ENCODE data around the gene SCOC.

SCOC gene

GRCh38 chr4:140367738-140368137, 5.7 kb upstream of the SCOC start:
- TF ChIP-seq POLR2AphosphoS5 (IDR thresholded peaks at IDR 0.05; ENCODE audit: borderline replicate concordance, low read depth, low read length) = no peak
- no peak for TF ChIP-seq FOXP2 (optimal IDR thresholded peaks at IDR 0.05; ENCODE audit: control extremely low read depth, extremely low read length, insufficient read depth)
- TF ChIP-seq EZH2 (IDR thresholded peaks at IDR 0.05) = no peak
- no peaks in the 10 kb centered on the region for H3K36me3 ChIP-seq (ENCODE audit: insufficient read depth, low read length)
- no peak for DNase-seq (ENCODE audit: low read depth, low spot score)
- H3K4me3 ChIP-seq = no peak overlapping the region
- no peaks in the 10 kb centered on the region for H3K9me3 ChIP-seq (ENCODE audit: low read depth, low read length)
- H3K9ac ChIP-seq (ENCODE audit: insufficient read length) = no peak overlapping the region
- H3K27ac ChIP-seq = no peak overlapping the region

DNA sequence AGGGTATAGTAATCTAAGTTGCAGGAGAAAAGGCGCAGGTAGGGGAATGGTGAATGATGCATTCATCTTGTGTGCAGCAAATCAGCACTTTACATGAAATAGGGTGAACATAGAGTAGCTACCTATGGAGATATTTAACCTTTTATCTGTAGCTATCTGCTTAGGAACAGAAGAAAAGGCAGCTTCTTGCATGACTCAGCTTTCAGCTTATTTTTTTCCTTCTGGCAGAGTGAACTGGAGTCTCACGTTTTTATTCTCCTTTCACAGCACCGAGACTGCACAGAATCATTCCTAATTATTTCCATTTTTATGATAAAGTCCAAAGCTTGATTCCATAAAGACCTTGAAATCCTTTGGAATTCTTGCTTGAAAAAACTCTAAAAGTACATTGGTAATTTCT, 4.8 kb upstream of the SCOC start:
- H3K4me3 ChIP-seq = no peak overlapping the region
- TF ChIP-seq POLR2AphosphoS5 (IDR thresholded peaks at IDR 0.05; ENCODE audit: borderline replicate concordance, low read depth, low read length) (no peak), EZH2 (IDR thresholded peaks at IDR 0.05) (no peak), FOXP2 (optimal IDR thresholded peaks at IDR 0.05; ENCODE audit: control extremely low read depth, extremely low read length, insufficient read depth) (no peak)
- H3K9me3 ChIP-seq (ENCODE audit: low read depth, low read length) = no peaks in the 10 kb centered on the region
- no peak for DNase-seq (ENCODE audit: low read depth, low spot score)
- H3K36me3 ChIP-seq (ENCODE audit: insufficient read depth, low read length) = no peaks in the 10 kb centered on the region
- H3K27ac ChIP-seq = no peak overlapping the region
- no peak overlapping the region for H3K9ac ChIP-seq (ENCODE audit: insufficient read length)

DNA sequence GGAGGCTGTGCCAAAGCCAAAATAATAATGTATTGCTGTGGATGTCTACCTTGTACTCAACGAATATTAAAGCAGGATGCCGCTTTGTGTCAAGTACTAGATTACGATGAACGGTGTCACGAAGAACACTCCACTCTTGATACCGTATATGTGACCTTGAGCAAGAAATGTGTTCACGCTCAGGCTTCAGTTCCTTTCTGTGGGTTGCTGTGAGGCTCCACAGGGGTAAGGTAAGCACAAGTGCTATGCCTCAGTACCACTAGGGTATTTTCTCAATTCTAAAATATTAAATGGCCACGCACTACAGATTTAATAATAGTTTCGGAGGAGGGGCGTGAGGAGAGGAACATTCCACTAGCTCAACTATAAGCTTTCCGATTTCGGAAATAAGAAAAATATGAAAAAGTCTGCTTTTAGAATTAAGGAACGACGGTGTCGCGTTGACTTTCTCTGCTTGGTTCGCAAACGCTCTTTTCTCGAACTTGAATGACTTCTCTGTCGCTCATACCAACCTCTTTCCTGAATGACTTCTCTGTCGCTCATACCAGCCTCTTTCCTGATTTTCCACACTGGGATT, 607 bp upstream of the SCOC start:
- peak overlapping the region; percentile 82 for H3K4me3 ChIP-seq
- H3K27ac ChIP-seq = peak overlapping the region; percentile 4; the same call in 1 of the 2 replicates
- no peaks in the 10 kb centered on the region for H3K36me3 ChIP-seq (ENCODE audit: insufficient read depth, low read length)
- DNase-seq (ENCODE audit: low read depth, low spot score) = no peak
- TF ChIP-seq POLR2AphosphoS5 (IDR thresholded peaks at IDR 0.05; ENCODE audit: borderline replicate concordance, low read depth, low read length) (0 out of 2 replicates have a peak, but pooled peaks have one; percentile 75), FOXP2 (optimal IDR thresholded peaks at IDR 0.05; ENCODE audit: control extremely low read depth, extremely low read length, insufficient read depth) (no peak), EZH2 (IDR thresholded peaks at IDR 0.05) (no peak)
- H3K9ac ChIP-seq (ENCODE audit: insufficient read length) = peak overlapping the region; percentile 69
- H3K9me3 ChIP-seq (ENCODE audit: low read depth, low read length) = no peaks in the 10 kb centered on the region

DNA sequence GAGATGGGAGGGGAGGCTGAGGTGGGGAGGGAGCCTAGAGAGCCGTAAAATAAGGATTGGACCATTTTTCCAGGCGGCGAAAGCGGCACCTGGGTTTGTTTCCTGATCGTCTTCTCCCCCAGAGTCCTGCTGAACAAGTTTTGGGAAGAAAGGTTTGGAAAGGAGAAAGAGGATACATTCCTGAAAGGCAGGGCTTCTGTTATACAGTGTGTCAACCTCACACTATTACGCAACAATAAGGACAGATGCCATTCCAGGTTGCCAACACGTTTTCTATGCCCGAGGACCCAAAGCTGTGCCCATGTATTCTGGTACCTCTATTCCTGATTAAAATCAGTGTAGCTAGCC, 658 bp downstream of the SCOC start:
- Histone ChIP-seq H3K4me3 (peak overlapping the region; percentile 82), H3K27ac (no peak overlapping the region), H3K9ac (ENCODE audit: insufficient read length) (peak overlapping the region; percentile 77), H3K36me3 (ENCODE audit: insufficient read depth, low read length) (peaks cover 5% of the 10 kb centered on the region), H3K9me3 (ENCODE audit: low read depth, low read length) (no peaks in the 10 kb centered on the region)
- TF ChIP-seq POLR2AphosphoS5 (IDR thresholded peaks at IDR 0.05; ENCODE audit: borderline replicate concordance, low read depth, low read length) (no peak), FOXP2 (optimal IDR thresholded peaks at IDR 0.05; ENCODE audit: control extremely low read depth, extremely low read length, insufficient read depth) (no peak), EZH2 (IDR thresholded peaks at IDR 0.05) (no peak)
- DNase-seq (ENCODE audit: low read depth, low spot score) = no peak

DNA sequence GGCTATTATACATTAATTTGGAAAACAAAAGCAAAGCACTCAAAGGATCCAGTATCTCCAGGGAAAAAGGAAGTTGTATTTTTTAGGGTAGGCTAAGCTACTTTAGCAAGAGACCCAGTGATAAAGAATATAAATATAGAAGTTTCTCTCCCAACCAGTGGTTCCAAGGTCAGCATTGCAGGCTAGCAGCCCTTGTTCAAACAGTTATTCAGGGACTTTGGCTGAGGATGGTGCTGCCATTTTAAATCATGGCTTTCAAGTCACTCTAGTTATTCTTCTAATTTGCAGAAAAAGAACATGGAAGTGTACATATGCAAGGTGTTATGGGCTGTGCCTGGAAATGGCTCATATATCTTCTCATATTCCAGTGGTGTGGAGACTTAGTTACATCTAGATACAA, 9.3 kb downstream of the SCOC start:
- H3K9me3 ChIP-seq (ENCODE audit: low read depth, low read length) = no peaks in the 10 kb centered on the region
- H3K4me3 ChIP-seq = no peak overlapping the region
- no peak for DNase-seq (ENCODE audit: low read depth, low spot score)
- H3K9ac ChIP-seq (ENCODE audit: insufficient read length) = no peak overlapping the region
- H3K36me3 ChIP-seq (ENCODE audit: insufficient read depth, low read length) = peaks cover 34% of the 10 kb centered on the region
- no peak for TF ChIP-seq POLR2AphosphoS5 (IDR thresholded peaks at IDR 0.05; ENCODE audit: borderline replicate concordance, low read depth, low read length)
- no peak for TF ChIP-seq EZH2 (IDR thresholded peaks at IDR 0.05)
- no peak for TF ChIP-seq FOXP2 (optimal IDR thresholded peaks at IDR 0.05; ENCODE audit: control extremely low read depth, extremely low read length, insufficient read depth)
- no peak overlapping the region for H3K27ac ChIP-seq

DNA sequence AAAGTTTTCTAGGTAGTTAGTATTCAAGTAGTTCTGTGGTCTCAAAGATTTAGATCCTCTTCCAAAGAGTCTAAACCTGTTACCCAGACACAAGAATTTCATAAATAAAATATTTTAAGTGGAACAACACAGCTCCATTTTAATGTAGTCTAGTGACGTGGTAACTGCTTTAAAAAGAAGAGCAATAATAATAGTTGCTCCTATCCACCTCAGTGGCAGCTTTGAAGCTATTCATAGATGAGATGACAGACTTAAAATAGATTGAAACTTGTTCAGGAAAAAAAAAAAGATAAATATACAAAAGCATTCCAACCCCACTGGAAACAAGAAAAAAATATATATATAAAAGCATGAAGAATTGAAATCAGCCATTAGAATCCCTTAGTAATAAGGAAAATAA, 14.6 kb downstream of the SCOC start:
- no peak for TF ChIP-seq POLR2AphosphoS5 (IDR thresholded peaks at IDR 0.05; ENCODE audit: borderline replicate concordance, low read depth, low read length)
- TF ChIP-seq FOXP2 (optimal IDR thresholded peaks at IDR 0.05; ENCODE audit: control extremely low read depth, extremely low read length, insufficient read depth) = no peak
- no peak for TF ChIP-seq EZH2 (IDR thresholded peaks at IDR 0.05)
- H3K27ac ChIP-seq = no peak overlapping the region
- no peak for DNase-seq (ENCODE audit: low read depth, low spot score)
- no peak overlapping the region for H3K9ac ChIP-seq (ENCODE audit: insufficient read length)
- H3K4me3 ChIP-seq = no peak overlapping the region
- H3K9me3 ChIP-seq (ENCODE audit: low read depth, low read length) = no peaks in the 10 kb centered on the region
- H3K36me3 ChIP-seq (ENCODE audit: insufficient read depth, low read length) = no peaks in the 10 kb centered on the region

DNA sequence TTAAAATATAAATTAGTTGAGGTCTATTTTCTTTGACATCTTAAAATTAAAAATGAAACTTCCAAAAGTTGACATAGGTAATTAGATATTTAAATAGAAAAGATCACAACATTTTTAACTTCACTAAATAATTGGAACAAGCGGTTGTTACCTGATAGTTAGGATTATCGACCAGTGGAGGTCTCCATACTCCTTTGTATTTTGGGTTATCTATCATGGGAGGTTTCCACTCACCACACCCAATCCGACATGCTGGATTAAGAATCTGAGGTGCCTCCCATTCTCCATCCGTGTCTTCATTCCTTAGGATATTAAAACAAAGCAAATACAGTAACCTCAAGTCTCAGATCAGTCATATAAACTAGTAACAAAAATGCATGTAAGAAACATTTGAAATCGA, 22.2 kb downstream of the SCOC start:
- H3K27ac ChIP-seq = no peak overlapping the region
- no peaks in the 10 kb centered on the region for H3K36me3 ChIP-seq (ENCODE audit: insufficient read depth, low read length)
- H3K4me3 ChIP-seq = no peak overlapping the region
- TF ChIP-seq FOXP2 (optimal IDR thresholded peaks at IDR 0.05; ENCODE audit: control extremely low read depth, extremely low read length, insufficient read depth) (no peak), EZH2 (IDR thresholded peaks at IDR 0.05) (no peak), POLR2AphosphoS5 (IDR thresholded peaks at IDR 0.05; ENCODE audit: borderline replicate concordance, low read depth, low read length) (no peak)
- H3K9me3 ChIP-seq (ENCODE audit: low read depth, low read length) = no peaks in the 10 kb centered on the region
- H3K9ac ChIP-seq (ENCODE audit: insufficient read length) = no peak overlapping the region
- no peak for DNase-seq (ENCODE audit: low read depth, low spot score)

GRCh38 chr4:140400111-140400510, 26.7 kb downstream of the SCOC start:
- H3K9ac ChIP-seq (ENCODE audit: insufficient read length) = no peak overlapping the region
- TF ChIP-seq FOXP2 (optimal IDR thresholded peaks at IDR 0.05; ENCODE audit: control extremely low read depth, extremely low read length, insufficient read depth) (no peak), EZH2 (IDR thresholded peaks at IDR 0.05) (no peak), POLR2AphosphoS5 (IDR thresholded peaks at IDR 0.05; ENCODE audit: borderline replicate concordance, low read depth, low read length) (no peak)
- peak; percentile 12 for DNase-seq (ENCODE audit: low read depth, low spot score)
- H3K27ac ChIP-seq = no peak overlapping the region
- H3K9me3 ChIP-seq (ENCODE audit: low read depth, low read length) = no peaks in the 10 kb centered on the region
- peak overlapping the region; percentile 17; the same call in 1 of the 2 replicates for H3K4me3 ChIP-seq
- H3K36me3 ChIP-seq (ENCODE audit: insufficient read depth, low read length) = no peaks in the 10 kb centered on the region

- Histone ChIP-seq H3K4me3 (no peak overlapping the region), H3K27ac (no peak overlapping the region), H3K9ac (ENCODE audit: insufficient read length) (no peak overlapping the region), H3K9me3 (ENCODE audit: low read depth, low read length) (no peaks in the 10 kb centered on the region), H3K36me3 (ENCODE audit: insufficient read depth, low read length) (no peaks in the 10 kb centered on the region)
- TF ChIP-seq FOXP2 (optimal IDR thresholded peaks at IDR 0.05; ENCODE audit: control extremely low read depth, extremely low read length, insufficient read depth) (no peak), POLR2AphosphoS5 (IDR thresholded peaks at IDR 0.05; ENCODE audit: borderline replicate concordance, low read depth, low read length) (no peak), EZH2 (IDR thresholded peaks at IDR 0.05) (no peak)
- DNase-seq (ENCODE audit: low read depth, low spot score) = no peak
These were observed 32.8 kb downstream of the SCOC start for GRCh38 chr4:140406292-140406691.

Measured in SK-N-MC (cell line).